Activated CD4-positive, alpha-beta T cell treated with anti-CD3 and anti-CD28 coated beads, Interleukin-2, amount 50 U/mL, for 24 hours (primary cell): ENCODE results near the gene CCNT2.
A peak's percentile ranks its signal among the peaks of the same experiment; 100 is the strongest.
"Not testable (repeated sequence)": the region's sequence is repeated elsewhere in the genome, so short reads cannot be mapped to it uniquely, and the experiment has no call there.

ENCODE experiments used
- DNase-seq, 2 donors: peaks; one replicate each; pipeline ENCODE4 v3.0.0-alpha.2; 2020; ENCODE audit warnings: low read depth in 1 of 2, low spot score in 1 of 2

Gene CCNT2

GRCh38 chr2:134918526-134919340 is at the start of gene CCNT2:
TSS of gene CCNT2 (plus strand) at chr2:134918822. CDS start at chr2:134918855, 33 bp downstream.
- peak; percentile 99 to 100 for DNase-seq

- no peak for DNase-seq
These were observed 48.5 kb upstream of the CCNT2 start for GRCh38 chr2:134869946-134870736.

- DNase-seq = no peak
These were observed 45.5 kb upstream of the CCNT2 start for GRCh38 chr2:134873152-134873551.

DNA sequence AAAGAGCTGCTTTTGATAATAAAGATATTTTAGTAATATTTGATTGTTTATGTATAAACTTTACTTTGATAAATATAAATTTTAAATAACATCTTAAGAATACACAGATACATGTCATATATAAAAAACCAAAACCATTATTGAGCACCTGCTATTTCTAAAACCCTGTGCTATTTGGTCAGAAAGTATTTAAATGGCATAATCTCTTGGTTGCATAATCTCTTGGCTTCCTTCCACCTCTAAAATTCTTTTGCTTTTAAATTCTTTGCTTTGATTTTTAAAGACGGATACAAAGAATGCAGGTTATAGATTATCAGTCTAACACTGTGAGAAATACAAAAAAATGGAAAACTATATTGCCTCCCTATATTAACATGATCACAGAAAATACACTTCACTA is 43.3 kb upstream of the CCNT2 start:
- DNase-seq = no peak

DNA sequence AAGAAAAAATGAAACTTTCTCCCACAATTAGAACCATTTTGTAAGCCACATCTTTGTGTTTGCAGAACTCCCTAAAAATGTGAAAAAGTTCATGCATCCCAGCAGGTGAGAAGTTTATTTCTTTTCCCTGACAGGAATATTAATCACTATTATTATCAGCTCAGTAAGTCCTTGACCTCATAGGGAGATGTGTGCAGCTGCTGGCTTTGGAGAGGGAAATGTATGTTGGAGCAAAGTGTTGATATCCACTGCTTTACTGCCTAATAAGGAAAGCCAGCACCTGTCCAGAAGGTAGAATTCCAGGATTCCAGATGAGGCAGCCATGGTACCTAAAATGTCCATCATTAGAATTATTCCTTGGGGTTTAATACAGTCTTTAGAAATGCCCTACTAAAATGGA is 35.8 kb upstream of the CCNT2 start:
- no peak for DNase-seq

DNA sequence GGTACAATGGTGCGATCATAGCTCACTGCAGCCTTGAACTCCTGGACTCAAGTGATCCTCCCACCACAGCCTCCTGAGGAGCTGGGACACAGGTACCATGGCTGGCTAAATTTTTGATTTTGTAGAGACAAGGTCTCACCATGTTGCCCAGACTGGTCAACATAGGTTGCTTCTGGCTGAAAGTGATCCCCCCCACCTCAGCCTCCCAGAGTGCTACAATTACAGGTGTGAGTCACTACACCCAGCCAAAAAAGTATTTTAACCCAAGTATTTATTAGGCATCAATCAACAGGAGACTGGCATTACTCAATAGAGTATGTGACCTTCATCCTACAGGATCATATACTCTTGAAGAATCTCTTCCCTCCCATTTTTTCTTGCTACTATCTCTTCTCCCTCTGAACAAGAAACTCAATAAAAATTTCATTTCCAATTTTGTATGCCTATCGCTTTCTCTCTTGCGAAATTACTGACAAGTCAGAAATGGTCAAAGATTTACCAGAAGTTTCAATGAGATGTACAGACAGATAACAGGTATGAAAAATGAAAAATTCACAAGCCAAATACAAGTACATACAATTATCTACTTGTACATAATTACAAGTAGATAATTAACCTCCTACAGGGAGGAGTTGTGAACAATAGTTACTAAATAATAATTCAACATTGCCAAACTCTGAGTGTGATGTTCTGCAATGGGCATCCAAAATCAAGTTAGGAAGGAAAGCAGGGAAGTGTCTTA is 34.9 kb upstream of the CCNT2 start:
- no peak for DNase-seq

- no peak for DNase-seq
These were observed 34.2 kb upstream of the CCNT2 start for GRCh38 chr2:134884435-134884834.

GRCh38 chr2:134892282-134893035 is 26.2 kb upstream of the CCNT2 start:
- DNase-seq = no peak

- DNase-seq = no peak
These were observed 20.7 kb upstream of the CCNT2 start for GRCh38 chr2:134897932-134898331.

DNA sequence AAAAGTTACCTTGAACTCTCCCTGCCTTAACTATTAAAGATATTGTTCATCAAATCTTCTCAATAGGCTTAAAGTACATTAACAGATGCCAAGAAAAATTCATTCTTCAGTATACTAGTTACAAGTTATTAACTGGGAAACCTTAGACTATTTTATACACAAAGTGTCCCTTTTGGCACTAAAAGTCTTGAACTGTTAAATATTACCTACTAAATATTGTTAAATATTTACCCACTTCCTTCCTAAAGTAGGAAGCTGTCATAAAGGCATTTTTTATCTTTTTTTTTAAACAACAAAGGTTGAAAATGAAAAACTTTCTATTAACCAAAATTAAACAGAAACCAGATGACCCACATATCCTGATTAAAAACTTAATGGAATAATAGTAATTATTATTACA is 19.4 kb upstream of the CCNT2 start:
- DNase-seq = no peak

DNA sequence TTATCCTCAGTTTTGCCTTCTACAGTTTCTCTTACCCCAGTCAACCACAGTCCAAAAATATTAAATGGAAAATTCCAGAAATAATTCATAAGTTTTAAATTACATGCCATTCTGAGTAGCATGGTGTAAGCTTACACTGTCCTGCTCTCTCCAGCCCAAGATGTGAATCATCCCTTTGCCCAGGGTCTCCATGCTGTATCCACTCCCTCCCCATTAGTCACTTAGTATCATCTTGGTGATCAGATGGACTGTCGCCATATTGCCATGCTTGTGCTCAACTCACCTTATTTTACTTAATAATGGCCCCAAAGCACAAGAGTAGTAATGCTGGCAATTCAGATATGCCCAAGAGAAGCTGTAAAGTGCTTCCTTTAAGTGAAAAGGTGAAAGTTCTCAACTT is 18.5 kb upstream of the CCNT2 start:
- no peak for DNase-seq

- DNase-seq = not testable (repeated sequence)
These were observed 14.9 kb upstream of the CCNT2 start for GRCh38 chr2:134903701-134904100.

- no peak for DNase-seq
These were observed 13.5 kb upstream of the CCNT2 start for GRCh38 chr2:134905168-134905567.

DNA sequence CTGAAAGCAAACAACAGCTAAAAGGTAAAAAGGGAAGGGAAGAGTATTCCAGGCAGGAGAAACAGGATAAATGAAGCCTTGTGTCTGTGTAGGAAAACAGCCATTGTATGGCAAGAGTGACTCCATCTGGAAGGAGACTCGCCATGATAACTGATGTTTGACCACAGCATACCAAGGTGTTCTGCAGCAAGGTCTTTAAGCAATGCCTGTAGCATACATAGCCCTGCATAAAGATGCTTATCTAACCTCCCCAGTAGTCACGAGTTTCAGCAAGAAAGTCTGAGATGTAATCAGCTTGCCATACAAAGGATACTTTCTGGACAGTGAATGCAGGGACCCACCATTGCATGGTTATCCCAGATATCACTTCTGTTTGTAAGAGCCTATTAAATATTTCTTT is 11.9 kb upstream of the CCNT2 start:
- no peak for DNase-seq

DNA sequence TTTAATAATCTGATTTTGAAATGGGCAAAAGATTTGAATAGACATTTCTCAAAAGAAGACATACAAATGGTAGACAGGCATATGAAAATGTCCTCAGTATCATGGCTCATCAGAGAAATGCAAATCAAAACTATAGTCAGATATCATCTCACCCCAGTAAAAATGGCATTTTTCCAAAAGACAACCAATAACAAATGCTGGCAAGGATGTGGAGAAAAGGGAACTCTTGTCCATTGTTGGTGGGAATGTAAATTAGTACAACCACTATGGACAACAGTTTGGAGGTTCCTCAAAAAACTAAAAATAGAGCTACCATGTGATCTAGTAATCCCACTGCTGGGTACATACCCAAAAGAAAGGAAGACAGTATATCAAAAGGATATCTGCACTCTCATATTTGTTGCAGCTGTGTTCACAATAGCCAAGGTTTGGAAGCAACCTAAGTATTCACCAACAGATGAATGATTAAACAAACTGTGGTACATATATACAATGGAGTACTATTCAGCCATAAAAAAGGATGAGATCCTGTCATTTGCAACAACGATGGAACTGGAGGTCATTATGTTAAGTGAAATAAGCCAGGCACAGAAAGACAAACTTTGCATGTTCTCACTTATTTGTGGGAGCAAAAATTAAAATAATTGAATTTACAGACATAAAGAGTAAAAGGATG is 11.0 kb upstream of the CCNT2 start:
- DNase-seq = not testable (repeated sequence)

- no peak for DNase-seq
These were observed 7.7 kb upstream of the CCNT2 start for GRCh38 chr2:134910763-134911399.

- DNase-seq = no peak
These were observed 7.2 kb upstream of the CCNT2 start for GRCh38 chr2:134911400-134911785.

DNA sequence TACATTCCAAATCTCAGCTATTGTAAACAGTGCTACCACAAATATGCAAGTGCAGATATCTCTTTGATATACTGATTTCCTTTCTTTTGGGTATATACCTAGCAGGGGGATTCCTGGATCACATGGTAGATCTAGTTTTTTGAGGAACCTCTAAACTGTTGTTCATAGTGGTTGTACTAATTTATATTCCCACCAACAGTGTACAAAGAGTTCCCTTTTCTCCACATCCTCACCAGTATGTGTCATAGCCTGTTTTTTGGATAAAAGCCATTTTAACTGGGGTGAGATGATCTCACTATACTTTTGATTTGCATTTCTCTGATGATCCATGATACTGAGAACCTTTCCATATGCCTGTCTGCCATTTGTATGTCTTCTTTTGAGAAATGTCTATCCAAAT is 6.3 kb upstream of the CCNT2 start:
- no peak for DNase-seq

DNA sequence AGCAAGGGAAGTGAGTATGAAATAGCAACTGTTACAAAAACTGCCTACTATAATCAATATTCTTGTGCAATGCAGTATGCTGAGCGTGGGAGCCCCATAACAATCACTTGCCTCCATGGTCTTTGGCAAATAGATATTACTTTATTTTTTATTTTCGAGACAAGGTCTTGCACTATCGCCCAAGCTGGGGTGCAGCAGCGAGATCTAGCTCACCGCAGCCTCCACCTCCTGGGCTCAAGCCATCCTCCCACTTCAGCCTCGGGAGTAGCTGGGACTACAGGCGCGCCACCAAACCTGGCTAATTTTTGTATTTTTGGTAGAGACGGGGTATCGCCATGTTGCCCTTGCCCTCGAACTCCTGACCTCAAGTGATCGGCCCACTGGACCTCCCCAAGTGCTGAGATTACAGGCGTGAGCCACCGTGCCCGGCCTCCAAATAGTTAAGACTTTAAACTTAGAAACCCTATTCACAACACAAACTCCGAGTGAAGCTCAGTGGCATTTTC is 1.2 kb upstream of the CCNT2 start:
- DNase-seq = no peak
